OCI-M2 (cell line): ENCODE data around the gene FZD4.
"Not testable (repeated sequence)": the region's sequence is repeated elsewhere in the genome, so short reads cannot be mapped to it uniquely, and the experiment has no call there.

Source experiments
- DNase-seq: peaks from one replicate; lab custom pipeline; 2025; ENCODE audit not compliant: unreplicated experiment; lab: John Stamatoyannopoulos, UW

FZD4 gene

DNA sequence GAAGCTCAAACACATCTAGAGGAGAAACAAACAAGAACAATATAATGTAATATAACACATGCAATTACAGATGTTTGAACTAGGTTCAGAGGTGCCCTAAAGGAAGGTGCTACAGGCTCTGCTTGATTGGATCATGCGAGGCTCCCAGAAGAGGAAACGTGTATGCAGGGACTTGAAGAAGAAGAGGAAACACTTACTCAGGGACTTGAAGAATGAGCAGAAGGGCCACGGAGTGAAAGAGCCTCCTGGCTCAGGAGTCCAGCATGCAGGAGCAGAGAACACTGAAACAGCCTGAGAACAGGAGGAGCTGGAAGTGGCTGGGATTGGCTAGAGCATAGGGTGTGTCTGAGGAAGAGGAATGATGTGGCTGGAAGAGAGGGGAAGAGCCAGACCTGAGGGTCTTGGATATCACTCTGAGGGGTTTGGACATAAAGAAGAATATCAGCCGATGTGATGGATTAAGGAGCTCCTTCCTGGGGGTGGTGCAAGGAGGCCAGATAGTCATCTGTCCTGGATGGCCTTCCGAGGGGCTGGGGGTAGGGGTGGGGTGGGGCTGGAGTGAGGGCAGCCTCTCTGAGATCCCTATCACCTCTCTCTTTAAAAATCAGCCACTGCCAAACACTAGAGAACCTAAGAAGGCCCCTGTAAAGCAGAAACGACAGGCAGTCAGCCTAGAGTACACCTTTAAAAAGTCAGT is 16.8 kb downstream of the FZD4 start:
- no peak for DNase-seq

DNA sequence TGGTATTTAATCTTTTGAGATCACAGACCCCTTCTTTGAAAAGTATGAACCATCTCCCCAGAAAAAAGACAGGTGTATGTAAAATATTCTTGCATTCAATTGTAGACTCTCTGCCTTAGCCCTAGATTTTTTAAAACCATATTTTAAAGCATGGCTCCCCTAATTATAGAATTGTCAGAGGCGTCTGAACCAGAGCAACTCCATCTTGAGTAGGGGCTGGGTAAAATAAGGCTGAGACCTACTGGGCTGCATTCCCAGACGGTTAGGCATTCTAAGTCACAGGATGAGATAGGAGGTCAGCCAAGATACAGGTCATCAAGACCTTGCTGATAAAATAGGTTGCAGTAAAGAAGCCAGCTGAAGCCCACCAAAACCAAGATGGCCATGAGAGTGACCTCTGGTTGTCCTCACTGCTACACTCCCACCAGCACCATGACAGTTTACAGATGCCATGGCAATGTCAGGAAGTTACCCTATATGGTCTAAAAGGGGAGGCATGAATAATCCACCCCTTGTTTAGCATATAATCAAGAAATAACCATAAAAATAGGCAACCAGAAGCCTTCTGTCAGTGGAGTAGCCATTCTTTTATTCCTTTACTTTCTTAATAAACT is 17.9 kb downstream of the FZD4 start:
- DNase-seq: not testable (repeated sequence)

DNA sequence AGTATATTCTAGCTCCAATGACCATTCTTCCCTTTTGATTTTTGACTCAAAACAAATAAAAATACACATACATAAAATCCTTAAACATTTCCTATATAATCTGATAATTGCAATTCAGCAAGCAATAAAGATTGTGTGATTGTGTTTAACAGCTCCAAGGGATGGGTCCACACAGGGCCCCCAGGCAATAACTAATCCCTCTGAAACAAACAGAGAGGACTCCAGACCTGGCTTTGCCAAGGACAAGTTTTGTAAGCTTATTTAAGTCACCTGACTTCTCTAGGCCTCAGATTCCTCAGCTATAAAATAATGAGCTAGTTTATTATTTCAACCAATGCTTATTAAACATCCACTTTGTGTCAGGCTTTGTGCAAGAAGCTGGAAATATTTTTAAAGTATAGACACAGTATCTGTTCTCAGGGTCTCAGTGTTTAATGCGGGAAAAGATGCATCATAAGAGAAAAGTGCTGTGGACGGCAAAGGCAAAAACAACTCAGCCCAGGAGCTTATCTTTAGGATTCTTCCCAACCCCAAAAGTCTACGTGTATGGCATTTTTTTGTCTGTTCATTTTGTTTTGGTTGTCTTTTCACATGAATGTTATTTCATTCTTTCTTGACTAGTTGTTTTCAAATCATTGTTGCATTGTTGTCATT is 20.1 kb downstream of the FZD4 start:
- no peak for DNase-seq

DNA sequence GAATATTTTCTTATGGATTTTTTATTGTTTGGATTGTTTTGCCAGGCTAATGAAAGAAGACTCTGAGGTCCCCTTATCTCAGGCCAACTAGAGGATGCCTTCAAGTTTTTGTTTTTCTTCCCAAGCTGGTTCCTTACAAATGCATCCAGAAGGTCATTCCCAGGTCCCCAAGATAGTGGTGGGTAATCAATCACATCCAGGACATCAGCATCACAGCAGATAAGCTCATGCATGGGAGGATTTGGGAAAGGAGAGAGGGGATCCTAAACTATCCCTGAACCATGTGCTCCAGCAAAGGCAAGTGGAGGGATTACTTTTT is 20.7 kb downstream of the FZD4 start:
- no peak for DNase-seq

DNA sequence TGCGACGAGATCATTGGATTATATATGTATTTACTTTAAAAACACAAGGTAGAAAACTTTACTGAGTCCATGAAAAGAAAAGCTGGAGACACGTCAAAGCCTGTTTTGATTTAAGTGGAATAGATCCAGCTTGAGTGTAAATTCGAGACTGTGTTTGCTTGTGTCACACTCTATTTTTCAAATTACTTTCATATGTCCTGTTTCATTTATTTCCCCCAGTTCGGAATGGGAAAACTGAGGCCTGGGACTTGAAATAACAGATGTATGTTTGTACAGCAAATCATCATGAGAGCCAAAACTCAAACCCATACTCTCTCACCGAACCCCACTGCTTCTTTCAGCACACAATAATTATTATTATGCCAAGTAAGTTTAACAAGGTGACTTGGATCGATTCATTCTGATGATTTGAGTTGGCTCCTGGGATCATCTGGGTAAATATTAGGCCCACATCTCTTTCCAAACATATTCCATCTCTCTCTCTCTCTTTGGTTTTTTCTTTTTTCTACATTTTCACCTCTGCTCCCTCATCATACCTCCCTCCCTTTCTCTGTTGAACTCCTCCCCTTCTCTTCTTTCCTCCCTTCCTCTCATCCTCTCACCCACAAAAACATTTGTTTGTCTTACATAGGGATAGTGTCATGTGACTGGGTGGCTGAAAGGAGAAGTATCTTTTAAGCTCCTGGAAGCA is 21.2 kb downstream of the FZD4 start:
- DNase-seq: no peak

DNA sequence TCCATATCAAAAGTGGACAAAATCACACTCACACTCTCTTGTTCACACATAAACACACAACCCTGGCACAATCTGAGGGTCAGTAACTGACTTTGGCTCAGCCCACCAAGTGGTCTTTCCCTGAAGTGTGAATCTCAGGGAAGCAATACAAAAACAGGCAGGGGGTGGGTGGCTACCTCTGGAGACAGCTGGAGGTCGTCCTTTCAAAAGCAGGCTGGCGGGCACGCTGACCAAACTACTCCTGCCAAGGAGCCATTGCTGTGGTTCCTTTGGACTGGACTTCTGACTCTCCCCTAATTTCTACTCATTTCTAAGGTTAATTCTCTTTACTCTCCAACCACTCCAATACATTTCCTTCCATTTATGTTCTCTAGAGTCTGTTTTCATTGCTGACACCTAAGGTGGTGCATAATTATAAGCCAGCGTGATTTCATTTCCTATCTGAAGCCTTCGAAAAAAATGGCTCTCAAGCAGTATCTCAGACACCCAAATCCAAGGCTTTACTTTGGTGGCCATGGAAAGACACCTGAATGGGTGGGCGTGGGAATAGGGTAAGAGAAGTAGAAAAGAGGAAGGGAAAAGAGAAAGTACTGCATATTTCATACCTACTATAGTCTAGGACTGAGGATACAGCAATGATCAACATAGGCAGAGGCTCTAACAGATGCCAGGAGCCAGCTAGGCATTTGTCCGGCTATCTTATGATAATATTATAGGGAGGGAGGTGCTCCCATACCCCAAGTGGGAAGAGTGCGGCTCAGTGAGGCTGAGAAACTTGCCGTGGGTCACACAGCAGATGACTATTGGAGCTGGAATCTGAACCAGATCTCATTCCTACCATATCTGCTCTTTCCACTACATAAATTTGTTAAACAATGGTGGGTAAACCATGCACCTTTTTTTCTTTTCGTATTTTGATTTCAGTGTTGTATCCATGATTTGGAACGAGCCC is 22.0 kb downstream of the FZD4 start:
- DNase-seq: no peak

DNA sequence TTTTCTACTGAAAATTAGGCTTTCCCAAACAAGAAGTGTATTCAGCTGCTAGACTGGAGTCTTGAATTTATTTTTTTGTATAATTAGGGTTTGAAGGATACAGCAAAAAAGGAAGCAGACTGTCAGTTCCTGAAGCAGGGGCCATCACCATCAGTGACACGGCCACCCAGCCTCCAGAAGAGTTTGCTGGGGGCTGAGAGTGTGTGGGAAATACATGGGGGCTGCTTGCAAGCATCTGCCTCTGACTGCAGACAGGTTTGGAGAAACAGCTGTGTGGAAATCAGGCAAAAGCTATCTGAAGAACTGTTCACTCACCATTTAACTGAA is 23.0 kb downstream of the FZD4 start:
- no peak for DNase-seq

DNA sequence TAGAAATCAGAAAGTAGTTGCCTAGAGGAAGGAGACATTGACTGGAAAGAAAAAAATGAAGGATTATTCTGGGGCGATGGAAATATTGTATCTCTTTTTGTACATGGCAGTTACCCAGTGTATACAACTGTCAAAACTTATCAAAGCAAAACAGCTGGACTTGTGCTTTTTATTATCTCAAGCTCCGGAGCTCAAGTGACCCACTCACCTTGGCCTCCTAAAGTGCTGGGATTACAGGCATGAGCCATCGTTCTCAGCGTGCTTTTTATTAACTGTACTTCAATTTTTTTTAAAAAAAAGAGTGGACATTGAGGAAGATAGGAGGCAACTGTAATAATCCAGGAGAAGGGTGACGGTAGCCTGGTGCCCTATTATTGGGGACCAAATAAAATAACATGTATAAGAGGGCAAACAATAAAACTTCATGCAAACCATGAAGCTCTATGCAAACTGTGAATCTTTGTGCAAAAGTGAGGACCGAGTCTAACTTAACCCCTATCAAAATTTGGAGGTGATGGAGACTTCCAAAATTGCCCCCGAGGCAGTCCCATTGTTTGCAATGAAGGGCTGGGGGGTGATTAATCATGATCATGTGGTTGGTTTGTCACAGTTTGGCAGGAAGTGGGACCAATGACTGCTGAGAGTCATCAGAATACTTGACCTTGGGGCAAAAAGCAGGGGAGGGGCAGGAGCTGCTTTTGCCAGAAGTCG is 23.5 kb downstream of the FZD4 start:
- DNase-seq: peak; percentile 33

DNA sequence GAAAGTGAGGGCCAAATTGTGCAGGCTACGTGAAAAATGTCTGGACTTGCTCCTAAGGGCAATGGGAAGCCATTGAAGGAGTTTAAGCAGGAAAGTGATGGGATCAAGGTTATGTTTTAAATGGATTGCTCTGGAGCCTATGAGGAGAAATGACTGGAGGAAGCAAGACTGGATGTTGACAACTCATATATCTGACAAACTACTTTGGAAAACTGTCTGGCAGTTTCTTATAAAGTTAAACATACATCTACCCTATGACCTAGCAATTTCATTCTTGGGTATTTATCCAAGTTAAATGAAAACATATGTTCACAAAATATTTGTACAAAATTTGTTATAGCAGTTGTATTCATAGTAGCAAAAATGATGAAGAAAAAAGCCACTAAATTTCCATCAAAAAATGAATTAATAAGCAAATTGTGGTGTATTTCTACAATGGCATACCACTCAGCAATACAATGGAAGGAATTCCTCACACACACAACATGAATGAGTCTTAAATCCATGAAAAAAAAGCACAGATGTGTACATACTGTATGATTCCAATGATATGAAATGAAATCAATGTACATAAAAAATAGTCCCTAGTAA is 24.1 kb downstream of the FZD4 start:
- DNase-seq: no peak

DNA sequence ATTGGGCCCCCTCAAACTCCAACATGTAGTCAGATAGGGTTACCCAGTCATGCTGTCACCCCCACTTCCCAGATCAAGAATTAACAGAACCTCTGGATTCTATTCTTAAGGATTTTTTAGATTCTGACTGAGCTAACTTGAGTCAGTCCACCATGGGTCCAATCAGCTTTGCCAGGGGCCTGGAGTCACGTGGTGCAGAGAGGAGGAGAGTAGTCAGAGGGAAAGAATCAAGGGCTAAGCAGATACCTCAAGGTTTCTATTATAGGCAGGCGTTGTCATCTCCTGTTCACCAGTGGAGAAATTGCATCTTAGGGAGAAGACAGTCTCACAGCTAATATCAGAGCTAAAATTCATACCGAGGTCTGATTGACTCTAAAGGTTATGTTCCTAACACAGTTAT is 28.2 kb downstream of the FZD4 start:
- no peak for DNase-seq

DNA sequence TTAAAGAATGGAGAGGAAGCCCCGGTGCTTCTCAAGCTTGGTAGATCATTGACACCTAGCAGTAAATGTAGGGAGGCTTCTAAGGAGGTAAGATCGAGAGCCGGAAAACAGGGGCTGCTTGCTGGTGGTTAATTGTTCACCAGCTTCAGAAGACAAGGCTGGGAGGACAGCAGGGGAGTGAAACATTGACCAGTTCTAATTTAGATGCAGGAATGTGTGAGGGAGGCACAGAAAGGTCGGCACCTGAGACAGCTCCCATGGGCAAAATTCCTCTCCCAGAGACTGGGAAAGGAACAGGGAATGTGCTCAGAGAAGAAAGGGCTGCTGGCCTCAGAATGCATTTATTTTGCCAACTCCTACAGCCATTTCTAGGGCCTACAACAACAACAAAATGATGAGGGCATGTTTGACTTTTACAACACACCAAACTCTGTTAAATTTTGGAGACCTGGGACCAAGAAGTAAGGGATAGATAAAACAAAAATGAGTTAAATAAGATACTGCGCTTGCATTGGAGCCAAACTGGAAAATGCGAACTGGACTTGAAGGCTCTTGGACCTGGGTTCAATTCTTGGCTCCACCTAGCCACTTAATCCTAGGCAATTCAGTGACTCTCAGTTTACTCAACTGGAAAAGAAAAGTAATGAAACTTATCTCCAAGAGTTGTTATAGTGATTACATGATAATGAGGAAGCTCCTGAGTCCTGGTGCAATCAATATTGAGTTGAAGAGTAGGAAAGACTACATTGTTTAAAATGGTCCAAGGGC is 31.0 kb downstream of the FZD4 start:
- DNase-seq: no peak

DNA sequence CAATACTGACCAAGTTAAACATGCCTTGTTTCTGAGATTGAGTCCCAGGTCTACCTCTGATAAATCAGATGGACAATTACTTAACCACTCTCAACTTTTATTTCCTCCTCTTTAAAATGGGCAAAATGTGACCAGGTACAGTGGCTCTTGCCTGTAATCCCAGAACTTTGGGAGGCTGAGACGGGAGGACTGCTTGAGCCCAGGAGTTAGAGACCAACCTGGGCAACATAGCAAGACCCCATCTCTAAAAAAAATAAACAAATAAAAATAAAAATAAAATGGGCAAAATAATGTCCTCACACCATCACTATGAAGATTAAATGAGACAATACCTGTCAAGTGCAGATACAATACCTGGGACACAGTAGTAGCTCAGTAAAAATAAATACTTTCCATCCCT is 33.0 kb downstream of the FZD4 start:
- DNase-seq: no peak

DNA sequence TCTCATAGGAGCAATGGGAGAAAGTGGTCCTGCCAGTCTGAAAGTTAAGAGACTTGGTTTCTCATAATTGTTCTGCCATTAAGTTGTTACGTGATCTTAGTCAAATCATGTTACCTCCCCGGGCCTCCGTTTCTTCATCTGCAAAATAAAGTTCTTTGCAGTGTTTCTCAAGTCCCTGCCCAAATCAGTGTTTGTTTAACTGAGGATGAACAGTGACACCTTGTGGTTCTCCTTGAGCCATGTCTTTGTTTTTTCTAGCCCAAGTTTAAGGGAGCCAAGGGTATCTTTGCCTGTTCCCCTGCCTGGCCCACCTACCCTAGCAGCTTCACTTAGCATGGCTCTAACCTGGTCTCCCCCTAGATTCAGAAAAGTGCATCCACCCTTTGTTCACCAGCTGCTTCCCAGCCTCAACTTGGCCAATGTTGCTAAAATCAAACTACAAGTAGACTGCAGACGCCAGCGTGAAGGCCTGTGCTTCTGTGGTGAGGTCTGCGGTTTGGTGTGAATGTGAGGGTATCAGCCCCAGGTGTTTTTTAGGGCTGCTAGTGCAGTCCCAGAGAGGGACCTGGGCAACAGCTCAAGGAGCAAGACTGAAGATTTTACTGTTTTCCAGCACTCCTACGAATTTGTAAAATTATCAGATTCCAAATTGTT is 35.5 kb downstream of the FZD4 start:
- no peak for DNase-seq

DNA sequence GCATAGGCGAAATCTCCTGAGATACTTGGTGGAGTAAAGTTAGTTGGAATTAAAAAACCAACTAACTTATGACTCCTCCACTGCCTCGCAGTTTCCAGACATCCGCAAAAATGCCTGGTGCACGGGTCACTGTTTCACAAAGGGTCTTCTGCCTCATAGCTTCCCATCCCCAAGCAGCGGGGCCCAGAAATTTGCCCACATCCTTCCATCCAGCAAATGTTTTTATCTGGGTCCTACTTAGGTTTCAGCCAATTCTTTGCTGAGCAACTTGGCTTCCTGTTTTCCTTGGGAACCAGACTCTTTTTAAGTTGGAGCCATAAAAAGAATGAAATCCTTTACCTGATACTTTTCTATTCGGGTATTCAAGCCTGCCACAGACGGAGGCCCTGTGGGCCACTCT is 36.2 kb downstream of the FZD4 start:
- DNase-seq: no peak

DNA sequence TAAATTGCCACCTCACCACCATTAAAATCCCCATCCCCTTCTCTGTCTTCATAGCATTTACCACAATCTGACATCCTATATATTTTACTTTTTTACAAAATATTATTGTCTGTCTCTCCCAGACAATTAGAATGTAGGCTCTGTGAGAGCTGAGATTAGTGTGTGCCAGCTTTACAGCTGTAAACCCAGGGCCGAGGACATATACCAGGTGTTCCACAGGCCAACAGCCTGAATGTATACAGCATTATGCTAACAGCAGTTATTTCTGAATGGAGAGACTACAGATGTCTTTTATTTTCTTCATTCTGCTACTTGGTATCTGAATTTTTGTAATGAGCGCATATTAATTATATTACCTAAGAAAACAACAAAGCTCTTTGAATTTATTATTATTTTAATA is 36.7 kb downstream of the FZD4 start:
- no peak for DNase-seq

DNA sequence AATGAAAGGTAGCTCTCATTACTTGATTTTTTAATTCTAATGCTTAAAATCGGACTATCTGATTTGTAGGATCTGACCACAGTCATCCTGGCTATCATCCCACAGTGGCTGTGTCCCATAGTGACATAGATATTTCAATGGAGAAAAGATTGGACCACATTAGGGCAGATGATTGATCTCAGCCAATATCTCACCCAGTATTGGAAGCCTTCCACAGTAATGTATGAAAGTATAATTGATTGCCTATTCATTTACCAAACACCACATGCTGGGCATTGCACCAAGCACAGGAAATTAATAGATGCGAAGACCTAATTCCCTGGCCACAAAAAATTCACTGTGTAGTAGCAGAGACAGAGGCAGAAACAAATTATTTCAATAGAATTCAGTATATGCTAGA is 37.6 kb downstream of the FZD4 start:
- DNase-seq: no peak

DNA sequence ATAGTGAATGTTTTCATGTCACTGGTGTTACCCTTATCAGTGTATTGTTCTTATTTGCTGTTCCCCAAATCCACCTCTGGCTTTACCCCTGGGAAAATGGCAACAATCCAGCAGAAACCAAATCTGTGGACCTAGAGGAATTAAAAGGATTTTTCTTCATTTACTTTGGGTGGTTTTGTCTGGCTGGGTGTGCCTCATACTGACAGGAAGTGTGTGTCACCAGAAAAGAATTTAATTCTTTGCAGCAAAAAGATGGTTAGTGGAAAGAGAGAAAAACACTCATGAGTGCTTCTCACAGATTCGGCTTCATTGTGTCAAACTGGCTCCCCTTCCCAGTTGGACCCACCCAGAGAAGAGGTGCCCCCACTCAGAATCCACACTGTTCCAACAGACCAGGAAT is 38.9 kb downstream of the FZD4 start:
- DNase-seq: no peak

DNA sequence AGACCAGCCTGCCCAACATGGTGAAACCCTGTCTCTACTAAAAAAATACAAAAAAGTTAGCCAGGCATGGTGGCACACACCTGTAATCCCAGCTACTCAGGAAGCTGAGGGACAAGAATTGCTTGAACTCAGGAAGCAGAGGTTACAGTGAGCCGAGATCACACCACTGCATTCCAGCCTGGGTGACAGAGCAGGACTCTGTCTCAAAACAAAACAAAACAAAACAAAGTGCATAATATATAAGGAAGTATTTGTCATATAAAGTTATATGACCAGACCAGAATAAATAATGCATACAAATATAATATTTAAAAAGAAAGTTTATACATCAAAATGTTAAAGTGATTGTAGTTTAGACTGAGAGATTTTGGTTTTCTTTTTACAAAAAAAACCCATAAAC is 39.3 kb downstream of the FZD4 start:
- DNase-seq: not testable (repeated sequence)
